Stimulated activated CD4-positive, alpha-beta T cell treated with anti-CD3 and anti-CD28 coated beads, Interleukin-15, amount 100 ng/mL, for 24 hours (primary cell): ENCODE measurements around the gene CNTN4.

Experiments used
- DNase-seq: peaks from one replicate; pipeline ENCODE4 v3.0.0-alpha.2; 2020

Gene CNTN4

DNA sequence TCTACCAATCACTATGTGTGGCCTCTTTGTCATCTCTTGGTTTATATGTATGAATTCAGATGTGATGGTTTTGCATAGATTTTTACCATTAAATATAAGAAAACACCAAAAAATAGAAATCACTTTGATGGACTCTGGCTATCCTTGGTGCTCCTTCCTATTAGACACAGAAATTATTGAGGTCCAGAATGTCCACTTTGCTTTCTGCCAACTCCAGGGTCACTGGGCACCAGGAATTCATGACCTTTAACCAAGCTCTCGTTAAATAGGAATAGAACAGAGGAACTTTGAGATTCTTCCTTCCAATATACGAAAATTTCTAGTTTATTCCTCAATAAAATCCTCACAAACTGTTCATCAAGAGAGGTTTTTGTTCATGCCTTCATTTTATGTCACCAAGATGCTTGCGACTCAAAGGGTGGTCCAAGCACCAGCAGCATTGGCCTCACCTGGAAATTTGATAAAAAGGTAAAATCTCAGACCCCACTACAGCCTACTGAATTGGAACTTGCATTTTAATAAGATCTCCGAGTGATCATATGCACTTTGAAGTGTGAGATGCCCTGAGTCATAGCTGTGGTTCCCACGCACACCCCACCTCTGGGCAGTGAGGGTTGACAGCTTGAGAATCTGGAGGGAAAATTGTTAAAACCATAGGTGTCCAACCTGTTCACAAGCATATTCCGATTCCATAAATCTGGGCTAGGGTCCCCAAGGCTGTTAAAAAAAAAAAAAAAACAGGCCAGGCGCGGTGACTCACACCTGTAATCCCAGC is 725.0 kb downstream of the CNTN4 start:
- no peak for DNase-seq

DNA sequence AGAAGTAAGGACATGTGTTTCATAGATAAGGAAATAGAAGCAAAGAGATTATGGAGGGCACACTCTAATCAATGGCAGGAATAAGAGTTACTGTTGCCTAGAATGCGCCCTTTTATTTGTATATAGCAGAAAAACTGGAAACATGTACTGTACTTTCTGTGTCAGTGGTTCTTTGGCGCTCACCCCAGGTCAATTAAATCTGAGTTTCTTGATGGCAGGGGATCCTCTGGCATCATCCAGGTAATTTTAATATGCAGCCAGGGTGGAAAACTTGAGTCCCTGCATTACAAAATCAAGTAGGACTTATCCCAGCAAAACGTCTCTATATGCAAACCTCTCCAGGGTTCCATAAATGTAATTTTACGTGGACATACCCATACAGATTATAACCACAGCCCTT is 727.4 kb downstream of the CNTN4 start:
- no peak for DNase-seq

DNA sequence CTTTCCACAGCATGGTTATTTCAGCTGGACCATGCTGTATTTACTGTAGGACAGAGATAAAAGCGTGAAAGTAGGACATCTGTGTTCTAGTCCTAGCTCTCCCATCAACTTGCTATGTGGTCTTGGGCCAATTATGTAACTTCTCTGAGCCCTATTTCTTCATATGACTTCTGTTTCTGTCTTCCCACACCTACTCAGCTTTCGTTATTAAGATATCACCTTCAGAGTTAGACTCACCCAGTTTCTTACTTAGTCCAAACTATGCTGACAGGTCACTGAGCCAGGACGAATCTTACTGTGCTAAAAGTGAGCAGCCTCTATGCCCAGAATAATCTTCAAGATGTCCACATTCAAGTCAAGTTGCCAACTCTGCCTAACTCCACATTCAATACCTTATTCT is 727.8 kb downstream of the CNTN4 start:
- no peak for DNase-seq

DNA sequence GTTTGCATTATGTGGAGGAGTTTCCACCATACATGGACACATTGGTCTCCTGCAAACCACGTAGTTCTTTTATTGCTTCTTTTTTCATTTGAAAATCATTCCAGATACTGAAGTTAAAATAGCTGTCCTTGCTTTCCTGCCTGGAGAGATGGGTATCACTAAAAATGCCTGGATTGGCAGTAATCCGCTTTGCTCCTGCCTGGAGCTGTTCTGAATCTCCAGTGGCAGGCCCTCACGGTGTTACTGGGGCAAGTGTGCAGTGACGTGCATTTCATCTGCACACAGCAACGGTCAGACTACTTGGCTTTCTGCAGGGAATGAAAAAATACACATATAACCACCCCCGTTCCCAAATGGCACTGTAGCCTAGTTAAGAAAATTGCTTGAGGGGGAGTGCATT is 738.6 kb downstream of the CNTN4 start:
- DNase-seq, result no peak

DNA sequence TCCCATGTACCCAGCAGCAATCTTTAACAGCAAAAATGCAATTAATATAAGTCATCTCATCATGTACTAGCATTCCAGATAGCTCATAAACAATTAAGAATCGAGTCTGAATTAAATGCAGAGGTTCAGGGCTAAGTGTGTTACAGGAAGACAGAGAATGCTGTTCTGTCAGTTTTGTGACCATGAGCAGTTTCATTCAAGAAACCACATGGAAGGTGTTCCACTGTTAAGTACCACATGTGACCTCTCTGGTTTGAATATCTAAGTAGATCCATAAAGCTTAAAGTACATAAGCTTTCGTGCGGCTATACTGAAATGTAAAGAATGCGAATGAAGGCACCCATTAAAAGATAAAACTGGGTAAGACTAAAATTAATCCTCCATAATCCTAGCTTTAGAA is 739.2 kb downstream of the CNTN4 start:
- no peak for DNase-seq

DNA sequence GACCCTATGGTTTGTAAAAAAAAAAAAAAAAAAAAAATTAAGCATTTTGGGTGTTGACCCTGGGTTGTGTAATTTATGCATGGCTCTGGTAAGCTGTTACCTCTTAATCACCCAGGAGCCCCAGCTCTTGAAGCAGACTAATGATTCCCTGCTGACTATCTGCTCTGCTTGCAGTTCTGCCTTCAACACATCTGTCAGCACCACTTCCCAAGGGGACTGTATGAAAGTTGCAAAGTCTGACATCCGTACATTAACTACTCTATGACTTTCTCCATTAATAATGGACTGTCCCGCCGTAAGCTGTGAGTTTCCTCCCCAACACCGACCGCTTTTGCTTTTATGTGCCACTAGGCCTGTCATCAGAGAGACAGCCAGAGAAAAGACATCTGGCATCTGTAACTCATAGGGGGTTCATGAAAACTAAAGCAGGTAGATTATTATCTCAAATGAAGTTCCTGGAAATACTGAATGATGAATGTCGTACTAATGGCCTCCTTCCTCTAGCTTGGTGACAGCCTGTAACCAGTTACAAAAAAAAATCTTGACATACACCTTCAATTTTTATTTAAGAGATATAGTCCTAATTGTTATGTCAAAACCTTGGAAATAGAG is 740.0 kb downstream of the CNTN4 start:
- no peak for DNase-seq

DNA sequence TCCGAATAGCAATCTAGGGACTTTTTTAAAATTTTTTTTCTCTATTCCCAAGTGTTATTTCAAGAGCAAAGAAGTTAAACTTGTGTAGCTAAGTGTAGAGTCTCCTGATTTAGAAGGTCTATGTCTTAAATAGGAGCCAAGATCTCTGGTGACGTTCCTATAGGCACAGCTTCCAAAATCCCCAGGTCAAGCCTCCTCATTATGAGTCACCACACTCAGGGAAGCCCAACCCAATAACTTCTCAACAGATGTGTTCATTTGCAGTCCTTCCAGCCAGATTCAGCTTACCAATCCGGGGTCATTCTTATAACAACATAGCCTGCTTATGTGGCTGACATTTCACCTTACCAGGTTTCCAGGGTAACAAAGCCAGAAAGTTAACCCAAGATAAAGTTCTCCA is 741.2 kb downstream of the CNTN4 start:
- no peak for DNase-seq

DNA sequence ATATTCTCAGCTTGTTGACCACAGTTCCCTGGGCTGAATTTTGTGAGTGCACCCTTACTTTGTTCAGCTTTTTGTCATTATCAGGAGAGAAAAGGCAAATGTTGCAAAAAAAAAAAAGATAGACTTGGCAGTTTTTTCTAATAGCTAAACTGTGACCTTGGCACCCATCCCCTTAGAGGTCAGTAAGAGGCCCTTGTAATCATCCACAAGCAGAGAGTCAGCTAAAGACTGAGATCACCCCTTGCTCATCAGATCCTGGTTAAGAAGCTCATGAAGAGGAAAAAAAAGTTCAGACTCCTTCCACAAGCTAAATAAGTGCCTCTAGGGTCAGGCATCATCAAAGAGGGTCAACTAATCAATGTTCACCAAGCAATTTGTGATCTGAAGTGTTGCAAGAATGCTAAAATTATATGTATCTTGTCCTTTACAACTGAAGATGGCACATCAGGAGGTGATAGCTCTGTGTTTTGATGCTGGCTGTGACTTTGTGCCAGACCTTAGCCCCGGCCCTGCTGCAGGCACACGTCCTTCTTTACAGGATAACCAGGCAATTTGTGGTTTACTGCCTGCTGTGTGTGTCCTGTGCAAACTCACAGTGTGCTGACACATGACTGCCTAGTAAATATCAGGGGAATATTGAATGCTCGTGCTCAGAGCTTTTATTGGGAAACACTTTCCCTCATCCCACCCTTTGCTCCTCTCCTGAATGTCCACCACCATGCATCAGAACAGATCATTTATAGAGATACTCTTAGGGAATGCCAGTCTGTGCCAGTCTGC is 748.6 kb downstream of the CNTN4 start:
- no peak for DNase-seq

DNA sequence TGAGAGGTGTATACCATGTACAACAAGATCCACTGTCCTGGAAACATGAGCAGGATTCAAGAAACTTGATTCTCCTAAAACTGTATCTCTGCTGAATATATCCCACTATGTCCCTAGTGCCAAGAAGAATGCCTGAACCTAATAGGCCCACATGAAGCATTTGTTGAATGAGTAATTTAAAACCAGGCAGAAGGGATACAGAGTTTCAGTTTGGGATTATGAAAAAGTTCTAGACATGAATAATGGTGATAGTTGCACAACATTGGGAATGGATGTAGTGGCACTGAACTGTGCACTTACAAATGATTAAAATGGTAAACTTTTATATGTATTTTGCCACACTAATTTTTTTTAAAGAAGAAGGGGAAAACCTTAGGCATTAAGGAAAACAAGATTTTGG is 750.4 kb downstream of the CNTN4 start:
- no peak for DNase-seq

DNA sequence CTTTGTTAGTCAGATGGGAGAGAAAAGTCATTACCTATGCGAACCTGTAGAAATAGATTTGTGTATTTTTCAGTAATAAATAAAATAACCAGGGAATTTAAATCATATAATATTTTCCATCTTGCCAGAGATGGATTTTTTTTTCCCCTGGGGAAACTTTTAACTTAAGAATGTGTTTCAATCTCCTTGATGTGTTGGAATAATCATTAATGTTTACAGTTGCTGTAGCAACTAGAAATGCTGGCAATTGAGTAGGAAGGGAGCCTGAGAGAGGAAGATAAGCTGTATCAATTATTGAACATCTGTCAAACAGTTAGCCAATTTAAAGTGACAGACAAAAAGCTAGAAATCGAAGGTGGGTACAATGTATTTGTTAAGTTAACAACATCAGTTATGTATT is 752.0 kb downstream of the CNTN4 start:
- no peak for DNase-seq

DNA sequence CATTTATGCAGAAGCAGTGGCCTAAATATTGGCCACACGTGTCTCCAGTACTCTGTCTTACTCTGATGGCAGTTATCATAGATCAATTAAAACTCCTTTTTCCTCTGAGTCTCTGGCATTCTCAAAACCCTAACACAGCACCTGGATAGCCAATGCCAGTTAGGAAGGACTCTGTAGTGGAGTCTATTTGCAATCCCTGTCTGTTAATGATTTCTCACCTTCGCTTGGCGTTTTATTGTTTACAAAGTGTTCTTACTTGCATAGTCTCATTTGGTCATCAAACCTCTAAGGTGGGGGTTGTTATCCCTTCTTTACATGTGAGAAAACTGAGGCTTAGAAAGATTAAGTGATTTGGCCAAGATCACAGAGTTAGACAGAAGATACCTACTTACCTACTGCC is 752.7 kb downstream of the CNTN4 start:
- no peak for DNase-seq

DNA sequence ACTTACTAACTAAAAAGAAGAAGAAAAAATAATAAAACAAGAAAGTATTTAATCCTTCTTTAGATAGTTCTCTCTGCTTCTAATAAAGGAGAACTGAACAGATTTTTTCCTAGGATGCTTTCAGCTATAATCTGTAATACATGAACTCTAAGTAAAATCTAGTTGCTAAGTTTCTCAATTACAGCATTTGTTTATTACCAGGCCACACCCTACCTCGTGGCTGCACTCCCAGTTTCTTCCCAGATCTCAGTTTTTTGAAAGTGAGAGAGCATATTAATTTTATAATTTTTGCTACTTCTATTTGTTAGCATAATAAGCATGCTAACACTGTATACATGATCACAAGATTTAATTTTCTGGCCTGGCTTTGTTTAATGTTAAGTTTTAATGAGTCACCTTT is 753.2 kb downstream of the CNTN4 start:
- DNase-seq, result no peak

DNA sequence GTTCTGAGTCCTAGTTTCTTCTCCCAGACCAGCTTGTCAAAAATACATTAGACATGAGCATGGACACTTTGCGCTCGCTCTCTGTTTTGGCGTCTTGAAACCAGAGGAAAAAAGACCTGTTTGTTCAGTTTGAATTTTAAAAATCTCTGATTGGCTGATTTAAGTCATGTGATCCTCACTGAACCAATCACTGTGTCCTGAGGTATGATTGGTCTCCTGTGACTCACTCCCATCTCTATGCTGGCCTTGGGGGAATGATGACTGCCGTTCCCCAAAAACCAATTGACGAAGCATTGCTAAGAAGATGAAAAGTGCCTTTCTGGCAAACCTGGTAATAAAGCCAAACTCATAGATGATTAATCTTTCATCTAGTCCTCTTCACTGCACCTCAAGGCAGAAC is 755.0 kb downstream of the CNTN4 start:
- no peak for DNase-seq

DNA sequence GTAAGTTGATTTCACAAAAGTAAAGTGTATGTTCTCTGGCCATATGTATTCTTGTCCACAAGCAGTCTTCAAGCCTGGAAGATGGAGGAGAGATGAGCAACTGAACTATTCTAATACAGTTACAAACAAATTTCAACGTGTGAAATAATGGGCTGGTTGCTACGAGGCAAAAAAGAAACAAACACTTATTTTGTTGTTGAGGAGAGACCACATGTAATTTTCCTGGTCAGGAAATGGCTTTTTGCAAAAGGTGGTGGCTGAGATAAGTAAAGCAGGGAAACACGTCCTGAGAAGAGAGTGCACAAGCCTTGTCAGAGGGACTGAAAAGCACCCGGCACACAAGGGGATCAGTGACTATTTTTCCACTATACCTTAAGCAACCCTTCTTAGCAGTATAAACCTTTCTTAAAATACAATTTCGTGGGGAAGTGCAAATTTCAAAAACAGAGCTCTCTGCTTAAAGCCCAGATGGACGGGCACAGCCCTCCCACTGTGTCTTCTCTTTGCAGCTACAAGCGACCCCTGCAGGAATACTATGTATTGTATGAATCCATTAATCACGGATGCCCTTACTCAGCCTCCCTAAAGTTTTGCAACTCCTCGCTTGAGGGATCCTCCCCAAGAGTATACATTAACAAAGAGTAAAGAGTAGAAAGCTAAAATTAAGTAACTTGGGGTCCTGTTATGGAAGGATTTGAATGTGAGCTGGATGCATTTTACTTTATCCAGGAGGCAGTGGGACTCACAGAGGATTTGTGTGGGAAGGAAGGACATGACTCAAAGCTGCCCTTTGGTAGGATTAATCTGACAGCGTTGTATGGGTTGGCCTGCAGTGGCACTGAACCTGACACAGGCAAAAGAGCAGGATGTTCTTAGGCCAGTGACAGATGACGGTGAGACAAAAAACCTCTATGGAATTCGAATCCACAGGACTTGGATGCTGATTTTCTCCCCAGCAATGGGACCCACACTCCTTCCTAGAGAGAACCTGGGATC is 757.8 kb downstream of the CNTN4 start:
- no peak for DNase-seq

DNA sequence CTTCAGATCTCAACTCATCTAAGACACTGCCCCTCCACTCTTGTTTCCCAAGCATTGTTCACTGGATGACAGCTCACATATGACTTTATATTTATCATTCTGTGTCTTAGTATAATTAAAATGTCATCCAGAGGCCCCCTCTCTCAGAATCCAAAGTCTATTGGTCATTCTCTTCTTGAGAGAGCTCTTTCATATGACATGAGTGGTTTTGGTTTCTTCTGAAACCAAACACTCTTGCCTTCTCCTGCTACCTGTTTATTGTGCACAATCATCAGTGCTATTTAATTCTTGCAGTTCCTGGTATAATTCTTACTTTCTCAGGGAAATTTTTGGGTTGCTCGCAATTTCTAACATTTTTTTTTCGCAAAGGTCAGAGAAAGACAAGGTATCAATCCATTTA is 762.0 kb downstream of the CNTN4 start:
- no peak for DNase-seq

DNA sequence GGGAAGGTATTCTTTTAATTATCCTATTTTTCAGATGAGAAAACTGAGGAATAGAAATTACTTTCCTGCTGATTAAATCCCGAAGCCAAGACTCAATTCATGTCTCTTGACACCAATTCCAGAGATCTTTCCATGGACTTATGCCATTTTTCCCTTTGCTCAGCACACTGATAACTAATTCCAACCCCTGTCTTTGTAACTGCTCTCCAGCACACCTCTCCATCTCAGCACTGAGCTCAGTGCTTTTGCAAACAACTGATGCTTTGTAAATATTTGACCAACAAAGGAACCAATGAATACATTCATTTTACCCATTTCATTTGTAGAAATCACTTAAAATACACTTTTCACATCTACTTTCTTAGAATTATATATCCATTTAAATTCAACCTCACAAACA is 762.5 kb downstream of the CNTN4 start:
- no peak for DNase-seq

DNA sequence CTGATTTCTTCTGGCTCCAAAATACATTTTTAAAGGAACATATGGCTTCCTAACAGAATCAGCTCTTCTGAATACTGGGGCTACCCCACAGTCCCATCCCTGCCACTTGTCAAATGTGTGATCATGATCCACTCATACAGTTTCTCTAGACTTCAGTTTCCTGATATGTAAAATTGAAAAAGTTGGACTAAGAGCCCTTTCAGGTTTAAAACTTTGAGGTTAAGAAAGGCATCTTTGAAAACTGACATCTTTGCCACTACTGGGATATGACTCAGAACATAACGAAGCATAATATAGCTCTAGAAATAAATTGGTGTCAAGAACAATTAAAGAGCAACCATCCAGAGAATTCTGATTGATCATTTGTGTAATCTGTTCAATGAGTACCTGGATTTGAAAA is 763.3 kb downstream of the CNTN4 start:
- no peak for DNase-seq

DNA sequence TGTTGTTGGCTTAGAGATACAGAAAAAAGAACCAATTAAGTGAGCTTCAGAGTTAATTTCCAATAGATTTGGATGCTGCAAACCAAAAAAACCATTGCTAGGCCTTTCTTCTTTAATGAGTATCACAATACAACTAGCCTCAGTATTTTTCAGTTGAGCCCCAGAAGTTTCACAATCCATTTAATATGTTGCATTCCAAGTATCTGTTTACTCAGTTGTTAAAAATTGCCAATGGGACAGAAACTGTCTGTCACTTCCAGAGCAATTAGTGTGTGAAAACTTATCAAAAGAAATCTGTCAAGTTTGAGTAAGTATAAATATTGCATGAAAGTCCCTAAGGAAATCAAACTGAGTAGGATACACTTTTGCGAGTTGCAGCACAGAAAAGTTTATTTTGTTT is 763.7 kb downstream of the CNTN4 start:
- no peak for DNase-seq

DNA sequence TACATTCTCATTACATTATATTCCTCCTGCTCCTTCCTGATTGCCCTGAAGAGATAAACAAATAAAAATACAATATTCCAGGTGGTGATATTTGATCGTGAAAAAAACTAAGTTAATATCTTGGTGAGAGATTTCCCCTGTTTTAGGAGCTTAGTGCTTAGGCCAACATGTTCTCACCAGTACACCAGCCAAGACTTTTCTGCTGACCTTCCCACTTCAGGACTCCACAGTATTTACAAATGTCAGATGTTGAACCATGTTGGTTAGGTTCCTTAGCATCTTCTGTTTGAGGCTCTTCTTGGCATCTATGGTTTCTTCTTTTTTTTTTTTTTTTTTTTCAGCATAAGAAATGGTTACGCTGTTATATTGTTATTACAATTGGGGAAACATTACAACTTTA is 764.5 kb downstream of the CNTN4 start:
- DNase-seq, result no peak

DNA sequence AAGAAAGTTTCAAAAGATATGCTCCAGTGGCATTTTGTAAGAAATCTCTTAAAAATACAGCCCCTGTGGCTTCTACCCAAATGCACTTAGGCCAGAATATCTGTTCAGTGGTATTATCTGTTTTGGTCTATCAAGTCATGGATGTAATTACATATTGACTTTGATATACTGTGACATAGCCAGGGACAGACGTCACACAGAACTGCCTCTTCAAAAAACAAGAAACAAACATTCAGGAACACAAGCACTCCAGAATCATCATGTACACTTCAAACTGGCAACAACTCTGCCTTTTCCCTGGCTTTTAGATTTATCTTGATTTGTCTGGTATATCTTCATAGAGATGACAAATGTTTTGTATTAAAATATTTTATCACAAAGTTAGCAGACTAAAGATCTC is 771.2 kb downstream of the CNTN4 start:
- DNase-seq, result no peak

DNA sequence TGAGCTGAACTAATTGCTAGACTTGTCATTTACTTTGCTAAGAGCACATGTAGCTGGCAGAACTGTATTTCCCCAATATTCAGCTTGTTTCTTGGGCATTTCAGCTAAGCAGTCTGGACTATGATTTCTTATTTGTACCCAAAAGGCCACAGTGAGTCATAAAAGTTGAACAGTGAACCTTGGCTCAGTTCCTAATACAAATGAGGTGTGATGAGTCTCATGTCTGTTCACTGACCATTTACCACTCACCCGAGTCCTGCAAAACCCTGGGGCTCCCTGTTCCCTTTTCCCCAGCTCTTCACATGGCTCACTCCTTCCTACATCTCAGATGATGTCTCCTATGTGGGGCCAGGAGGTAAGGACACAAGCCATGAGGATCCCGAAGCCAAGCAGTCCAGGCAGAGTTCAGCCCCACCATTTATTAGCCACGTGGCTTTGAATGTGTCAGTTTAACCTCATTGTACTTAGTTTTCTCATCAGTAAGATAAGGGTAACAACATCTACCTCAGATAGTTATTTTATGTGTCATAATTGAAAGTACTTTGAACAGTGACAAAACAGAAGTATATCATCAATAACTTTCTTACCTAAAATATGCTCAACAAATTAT is 772.2 kb downstream of the CNTN4 start:
- DNase-seq, result no peak

DNA sequence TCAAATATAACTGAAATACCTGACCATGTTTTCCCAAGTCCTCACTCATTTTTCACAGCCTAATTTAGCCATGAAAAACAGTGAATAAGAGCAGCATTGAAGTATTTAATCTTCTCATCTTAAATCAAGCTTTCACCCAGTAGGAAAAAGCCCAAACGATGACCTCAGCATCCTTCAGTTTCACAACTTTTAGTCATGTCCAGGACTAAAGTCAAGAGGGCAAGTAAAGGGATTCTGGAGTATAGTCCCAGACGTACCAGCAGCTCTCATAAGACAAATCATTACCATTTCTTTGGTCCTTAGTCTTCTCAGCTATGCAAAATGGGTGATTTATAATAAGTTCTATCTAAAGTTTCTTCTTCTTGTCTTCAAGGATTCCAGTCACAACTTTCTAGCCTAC is 774.2 kb downstream of the CNTN4 start:
- no peak for DNase-seq

DNA sequence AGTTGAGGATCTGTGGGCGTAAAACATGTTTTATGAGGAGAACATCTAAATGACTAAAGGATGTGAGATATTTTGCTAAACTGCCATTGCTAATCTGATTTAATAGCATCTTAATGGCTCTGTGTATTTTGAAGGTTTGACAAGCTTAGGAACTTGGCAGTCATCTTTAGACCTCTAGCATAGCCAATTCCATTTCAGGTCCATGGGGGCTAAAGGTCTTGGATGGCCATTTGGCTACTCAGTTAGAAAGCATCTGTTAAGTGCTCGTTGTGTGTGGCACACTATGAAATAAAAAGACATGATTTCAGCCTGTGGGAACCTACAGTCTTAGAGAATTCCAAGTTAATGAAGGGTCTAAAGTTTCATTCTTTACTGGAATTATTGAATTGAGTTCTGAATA is 775.3 kb downstream of the CNTN4 start:
- no peak for DNase-seq
